ENCODE measurements around the gene CD28. TPM values are rescaled to one million over a fixed set of nuclear protein-coding genes. Genes with fewer than 3 reads are reported as not detected.

The CD28 gene
- under 1 TPM in 1 of 2 donors, not detected in 1; 0.52 TPM for total RNA-seq

GRCh38 chr2:203706403-203706802 lies at the start of gene CD28:
Gene CD28 (plus strand): TSS chr2:203706639. CDS start chr2:203706697, 58 bp downstream.
- intact Hi-C loops (cut with DNase I): no loop called here
- Histone ChIP-seq H3K27me3 (no peaks in the 10 kb centered on the region), H3K4me1 (no peaks in the 10 kb centered on the region), H3K4me3 (no peak within 1 kb of the TSS), H3K9me3 (no peaks in the 10 kb centered on the region), H3K36me3 (replicated peaks in 1 of 2; ENCODE audit: insufficient read depth in 1 of 2, low read depth in 2 of 2) (no peaks in the 10 kb centered on the region), H3K27ac (no peak within 1 kb of the TSS)
- ATAC-seq: no peak
- DNase-seq: peak in 2 of 4 donors; percentile 19 to 60
- peak in 1 of 3 donors; percentile 23 for TF ChIP-seq POLR2A (IDR thresholded peaks at IDR 0.05)
- no peak for TF ChIP-seq CTCF (IDR thresholded peaks at IDR 0.05)
- WGBS, 2 donors: 57 to 80% methylated on average over 9 of the region's 9 CpGs

GRCh38 chr2:203659331-203660049 lies 46.9 kb upstream of the CD28 start:
- Histone ChIP-seq H3K27me3 (no peaks in the 10 kb centered on the region), H3K9me3 (no peaks in the 10 kb centered on the region), H3K4me3 (no peak overlapping the region), H3K36me3 (replicated peaks in 1 of 2; ENCODE audit: insufficient read depth in 1 of 2, low read depth in 2 of 2) (no peaks in the 10 kb centered on the region), H3K27ac (peak overlapping the region in 1 of 4 donors; percentile 49), H3K4me1 (peaks cover 13% of the 10 kb centered on the region)
- 68 to 85% methylated on average over 4 of the region's 4 CpGs for WGBS, 2 donors
- DNase-seq: peak in 2 of 4 donors; percentile 23 to 45
- intact Hi-C loops (cut with DNase I): loop anchor here (10.0 kb wide), 1 partner anchor 175 kb away; no protein-coding TSS in a partner anchor
- no peak for TF ChIP-seq POLR2A (IDR thresholded peaks at IDR 0.05)
- ATAC-seq: no peak

- no peaks in the 10 kb centered on the region for H3K9me3 ChIP-seq
- 60 to 65% methylated on average over 2 of the region's 2 CpGs for WGBS, 2 donors
- TF ChIP-seq CTCF (IDR thresholded peaks at IDR 0.05) (no peak), POLR2A (IDR thresholded peaks at IDR 0.05) (no peak)
- no peaks in the 10 kb centered on the region for H3K27me3 ChIP-seq
- peak overlapping the region in 1 of 4 donors; percentile 49 for H3K27ac ChIP-seq
- H3K4me1 ChIP-seq: peaks cover 13% of the 10 kb centered on the region
- no peak overlapping the region for H3K4me3 ChIP-seq
- DNase-seq: no peak
- H3K36me3 ChIP-seq (replicated peaks in 1 of 2; ENCODE audit: insufficient read depth in 1 of 2, low read depth in 2 of 2): no peaks in the 10 kb centered on the region
- intact Hi-C loops (cut with DNase I): no loop called here
- no peak for ATAC-seq
Measured at GRCh38 chr2:203660465-203660864, 46.0 kb upstream of the CD28 start.

GRCh38 chr2:203661279-203661908 lies 45.0 kb upstream of the CD28 start:
- DNase-seq (no peak), ATAC-seq (no peak)
- Histone ChIP-seq H3K36me3 (replicated peaks in 1 of 2; ENCODE audit: insufficient read depth in 1 of 2, low read depth in 2 of 2) (no peaks in the 10 kb centered on the region), H3K27ac (no peak overlapping the region), H3K27me3 (no peaks in the 10 kb centered on the region), H3K9me3 (no peaks in the 10 kb centered on the region), H3K4me3 (no peak overlapping the region), H3K4me1 (peaks cover 12% of the 10 kb centered on the region)
- intact Hi-C loops (cut with DNase I): no loop called here
- WGBS, 2 donors: 78 to 90% methylated on average over 3 of the region's 3 CpGs
- TF ChIP-seq POLR2A (IDR thresholded peaks at IDR 0.05) (no peak), CTCF (IDR thresholded peaks at IDR 0.05) (no peak)

- WGBS, 2 donors: 0% methylated on average over 1 of the region's 1 CpG
- H3K4me3 ChIP-seq: no peak overlapping the region
- no peak overlapping the region for H3K27ac ChIP-seq
- no peaks in the 10 kb centered on the region for H3K36me3 ChIP-seq (replicated peaks in 1 of 2; ENCODE audit: insufficient read depth in 1 of 2, low read depth in 2 of 2)
- TF ChIP-seq CTCF (IDR thresholded peaks at IDR 0.05) (no peak), POLR2A (IDR thresholded peaks at IDR 0.05) (no peak)
- no peaks in the 10 kb centered on the region for H3K9me3 ChIP-seq
- H3K27me3 ChIP-seq: no peaks in the 10 kb centered on the region
- DNase-seq (no peak), ATAC-seq (no peak)
- peaks cover 5% of the 10 kb centered on the region for H3K4me1 ChIP-seq
- intact Hi-C loops (cut with DNase I): no loop called here
Measured at GRCh38 chr2:203662487-203662886, 44.0 kb upstream of the CD28 start.
